HepG2 (cell line): ENCODE results near the gene KATNA1. TPM values are rescaled to one million over a fixed set of nuclear protein-coding genes. Genes with fewer than 3 reads are reported as not detected.

Experiments used
- AKAP8 ChIP-seq: sonication (generic); formaldehyde crosslinking; IDR thresholded peaks from 2 replicates; pipeline ENCODE4 v1.5.1; 2020; ENCODE audit warnings: mild to moderate bottlenecking, missing genetic modification reagents
- BHLHE40 ChIP-seq: IDR thresholded peaks from 2 replicates; pipeline ENCODE4 v1.6.1; 2011; ENCODE audit warnings: low read length, improper control_type of control experiment
- CREBL2 ChIP-seq: sonication (generic); formaldehyde crosslinking; IDR thresholded peaks from 2 replicates; pipeline ENCODE4 v1.8.1; 2023; ENCODE audit warnings: missing genetic modification reagents, mild to moderate bottlenecking, borderline replicate concordance
- HES4 ChIP-seq: sonication (generic); formaldehyde crosslinking; IDR thresholded peaks from 2 replicates; pipeline ENCODE4 v1.9.0; 2021; ENCODE audit warnings: mild to moderate bottlenecking, missing genetic modification reagents, borderline replicate concordance
- MTA1 ChIP-seq: sonication (generic); formaldehyde crosslinking; IDR thresholded peaks from 2 replicates; pipeline ENCODE4 v1.4.0; 2020; ENCODE audit warnings: missing genetic modification reagents, mild to moderate bottlenecking, borderline replicate concordance
- NR2C2 ChIP-seq: sonication (generic); formaldehyde crosslinking; IDR thresholded peaks from 2 replicates; pipeline ENCODE4 v1.4.0; 2020; ENCODE audit warnings: missing genetic modification reagents, mild to moderate bottlenecking, moderate library complexity, borderline replicate concordance
- POLR2G ChIP-seq: fragments of 200-400 bp; formaldehyde crosslinking; IDR thresholded peaks from 2 replicates; pipeline ENCODE4 v1.6.1; 2018; ENCODE audit warnings: mild to moderate bottlenecking, low read depth, low read length, moderate library complexity
- TOPORS ChIP-seq: sonication (generic); formaldehyde crosslinking; IDR thresholded peaks from 2 replicates; pipeline ENCODE4 v1.8.0; 2023; ENCODE audit warnings: mild to moderate bottlenecking, missing genetic modification reagents
- ZBTB2 ChIP-seq: sonication (generic); formaldehyde crosslinking; IDR thresholded peaks from 2 replicates; pipeline ENCODE4 v1.8.0; 2022; ENCODE audit warnings: low read depth, missing genetic modification reagents
- ZBTB20 ChIP-seq: sonication (generic); formaldehyde crosslinking; IDR thresholded peaks from 2 replicates; pipeline ENCODE4 v1.8.1; 2023; ENCODE audit warnings: missing genetic modification reagents, low read depth, mild to moderate bottlenecking, borderline replicate concordance
- ZNF44 ChIP-seq: sonication (generic); formaldehyde crosslinking; IDR thresholded peaks from 2 replicates; pipeline ENCODE4 v1.5.1; 2020; ENCODE audit warnings: mild to moderate bottlenecking, missing genetic modification reagents
- ZNF512 ChIP-seq: sonication (generic); formaldehyde crosslinking; IDR thresholded peaks from 2 replicates; pipeline ENCODE4 v1.4.0; 2020; ENCODE audit warnings: mild to moderate bottlenecking, missing genetic modification reagents
- ZNF704 ChIP-seq: sonication (generic); formaldehyde crosslinking; IDR thresholded peaks from 2 replicates; pipeline ENCODE4 v1.8.1; 2023; ENCODE audit warnings: mild to moderate bottlenecking, inconsistent platforms, moderate library complexity, missing genetic modification reagents, borderline replicate concordance
- polyA plus RNA-seq, 8 experiments: library from polyadenylated mRNA; depleted of rRNA in 3 of 8; stranded (reverse) in 7 of 8; unstranded in 1 of 8; fragments of >200 nt; fragmentation: Illumina TruSeq in 4 of 8; extraction: Trizol in 4 of 8; gene quantifications; 2 replicates each; pipeline versions ENCODE4 v1.2.1 to v1.2.3, GENCODE V29; 2011 to 2016; ENCODE audit warnings: low read depth in 4 of 8, missing spikeins in 1 of 8, mixed read lengths in 1 of 8; ENCODE audit not compliant: insufficient read depth in 1 of 8
- total RNA-seq, 5 experiments: library from RNA; depleted of rRNA; stranded (reverse); fragments of >200 nt; fragmentation: Illumina TruSeq; extraction: Trizol; gene quantifications; 2 replicates each; pipeline ENCODE4 v1.2.3, GENCODE V29; 2016; ENCODE audit warnings: low read depth in 1 of 5
- TF ChIP-seq, protein P1 (sequence below): IDR thresholded peaks from 2 replicates; pipeline ENCODE4 v1.6.1; 2012; ENCODE audit warnings: low read length, improper control_type of control experiment
- TF ChIP-seq, protein P2 (sequence below): sonication (generic); formaldehyde crosslinking; IDR thresholded peaks from 2 replicates; pipeline ENCODE4 v1.8.1; 2022; ENCODE audit warnings: low read depth, mild to moderate bottlenecking, missing genetic modification reagents

KATNA1 gene
- total and polyA plus RNA-seq, 2 of the 13 experiments (the other 11 are each of a cell fraction or from before 2014, with no cell fraction given): 14.8 to 25.3 TPM

- TF ChIP-seq, protein P1, sequence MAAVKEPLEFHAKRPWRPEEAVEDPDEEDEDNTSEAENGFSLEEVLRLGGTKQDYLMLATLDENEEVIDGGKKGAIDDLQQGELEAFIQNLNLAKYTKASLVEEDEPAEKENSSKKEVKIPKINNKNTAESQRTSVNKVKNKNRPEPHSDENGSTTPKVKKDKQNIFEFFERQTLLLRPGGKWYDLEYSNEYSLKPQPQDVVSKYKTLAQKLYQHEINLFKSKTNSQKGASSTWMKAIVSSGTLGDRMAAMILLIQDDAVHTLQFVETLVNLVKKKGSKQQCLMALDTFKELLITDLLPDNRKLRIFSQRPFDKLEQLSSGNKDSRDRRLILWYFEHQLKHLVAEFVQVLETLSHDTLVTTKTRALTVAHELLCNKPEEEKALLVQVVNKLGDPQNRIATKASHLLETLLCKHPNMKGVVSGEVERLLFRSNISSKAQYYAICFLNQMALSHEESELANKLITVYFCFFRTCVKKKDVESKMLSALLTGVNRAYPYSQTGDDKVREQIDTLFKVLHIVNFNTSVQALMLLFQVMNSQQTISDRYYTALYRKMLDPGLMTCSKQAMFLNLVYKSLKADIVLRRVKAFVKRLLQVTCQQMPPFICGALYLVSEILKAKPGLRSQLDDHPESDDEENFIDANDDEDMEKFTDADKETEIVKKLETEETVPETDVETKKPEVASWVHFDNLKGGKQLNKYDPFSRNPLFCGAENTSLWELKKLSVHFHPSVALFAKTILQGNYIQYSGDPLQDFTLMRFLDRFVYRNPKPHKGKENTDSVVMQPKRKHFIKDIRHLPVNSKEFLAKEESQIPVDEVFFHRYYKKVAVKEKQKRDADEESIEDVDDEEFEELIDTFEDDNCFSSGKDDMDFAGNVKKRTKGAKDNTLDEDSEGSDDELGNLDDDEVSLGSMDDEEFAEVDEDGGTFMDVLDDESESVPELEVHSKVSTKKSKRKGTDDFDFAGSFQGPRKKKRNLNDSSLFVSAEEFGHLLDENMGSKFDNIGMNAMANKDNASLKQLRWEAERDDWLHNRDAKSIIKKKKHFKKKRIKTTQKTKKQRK: no peak
- TF ChIP-seq ZBTB20 (CRISPR knock-in tag) (peak; percentile 70; the same call in 1 of the 2 replicates), AKAP8 (CRISPR knock-in tag) (no peak; the same call in 1 of the 2 replicates), BHLHE40 (no peak), HES4 (CRISPR knock-in tag) (no peak), ZNF44 (no peak), ZBTB2 (CRISPR knock-in tag) (no peak), MTA1 (CRISPR knock-in tag) (0 out of 2 replicates have a peak, but pooled peaks have one; percentile 52), CREBL2 (CRISPR knock-in tag) (no peak), TOPORS (CRISPR knock-in tag) (no peak; the same call in 1 of the 2 replicates), ZNF512 (no peak), ZNF704 (CRISPR knock-in tag) (no peak), POLR2G (no peak), NR2C2 (no peak)
- TF ChIP-seq, protein P2, sequence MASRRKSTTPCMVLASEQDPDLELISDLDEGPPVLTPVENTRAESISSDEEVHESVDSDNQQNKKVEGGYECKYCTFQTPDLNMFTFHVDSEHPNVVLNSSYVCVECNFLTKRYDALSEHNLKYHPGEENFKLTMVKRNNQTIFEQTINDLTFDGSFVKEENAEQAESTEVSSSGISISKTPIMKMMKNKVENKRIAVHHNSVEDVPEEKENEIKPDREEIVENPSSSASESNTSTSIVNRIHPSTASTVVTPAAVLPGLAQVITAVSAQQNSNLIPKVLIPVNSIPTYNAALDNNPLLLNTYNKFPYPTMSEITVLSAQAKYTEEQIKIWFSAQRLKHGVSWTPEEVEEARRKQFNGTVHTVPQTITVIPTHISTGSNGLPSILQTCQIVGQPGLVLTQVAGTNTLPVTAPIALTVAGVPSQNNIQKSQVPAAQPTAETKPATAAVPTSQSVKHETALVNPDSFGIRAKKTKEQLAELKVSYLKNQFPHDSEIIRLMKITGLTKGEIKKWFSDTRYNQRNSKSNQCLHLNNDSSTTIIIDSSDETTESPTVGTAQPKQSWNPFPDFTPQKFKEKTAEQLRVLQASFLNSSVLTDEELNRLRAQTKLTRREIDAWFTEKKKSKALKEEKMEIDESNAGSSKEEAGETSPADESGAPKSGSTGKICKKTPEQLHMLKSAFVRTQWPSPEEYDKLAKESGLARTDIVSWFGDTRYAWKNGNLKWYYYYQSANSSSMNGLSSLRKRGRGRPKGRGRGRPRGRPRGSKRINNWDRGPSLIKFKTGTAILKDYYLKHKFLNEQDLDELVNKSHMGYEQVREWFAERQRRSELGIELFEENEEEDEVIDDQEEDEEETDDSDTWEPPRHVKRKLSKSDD (CRISPR knock-in tag): no peak; the same call in 1 of the 2 replicates
Measured at GRCh38 chr6:149565527-149566409, 82.7 kb downstream of the KATNA1 start, which contains the start of gene GINM1 (continued).
